Anterior cingulate cortex (tissue), 58 donors: Measurements from ENCODE around the gene PARD3B.
A peak's percentile ranks its signal among the peaks of the same experiment; 100 is the strongest.

Source experiments
- DNase-seq, 58 donors: peaks; one replicate each; lab custom pipeline; 2025; lab: John Stamatoyannopoulos, UW

Gene PARD3B

DNA sequence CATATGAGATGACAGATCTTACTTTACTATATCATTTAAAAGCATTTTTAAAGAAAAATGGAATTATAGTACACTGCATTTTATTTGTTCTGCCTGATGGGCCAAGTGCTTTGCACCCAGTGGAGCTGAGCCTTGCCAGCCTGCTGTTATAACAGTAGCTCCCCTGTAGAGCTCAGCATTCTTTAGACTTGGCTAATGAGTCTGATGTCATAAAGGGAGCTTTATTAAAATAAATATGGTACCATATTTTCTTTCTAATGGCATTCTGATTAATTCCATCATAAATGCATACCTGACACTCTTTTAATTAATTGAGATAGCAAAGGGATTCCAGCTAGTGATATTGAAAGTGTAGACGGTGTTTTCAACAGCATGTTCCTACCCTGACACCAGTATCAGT, 40.7 kb downstream of the PARD3B start:
- DNase-seq, result no peak

DNA sequence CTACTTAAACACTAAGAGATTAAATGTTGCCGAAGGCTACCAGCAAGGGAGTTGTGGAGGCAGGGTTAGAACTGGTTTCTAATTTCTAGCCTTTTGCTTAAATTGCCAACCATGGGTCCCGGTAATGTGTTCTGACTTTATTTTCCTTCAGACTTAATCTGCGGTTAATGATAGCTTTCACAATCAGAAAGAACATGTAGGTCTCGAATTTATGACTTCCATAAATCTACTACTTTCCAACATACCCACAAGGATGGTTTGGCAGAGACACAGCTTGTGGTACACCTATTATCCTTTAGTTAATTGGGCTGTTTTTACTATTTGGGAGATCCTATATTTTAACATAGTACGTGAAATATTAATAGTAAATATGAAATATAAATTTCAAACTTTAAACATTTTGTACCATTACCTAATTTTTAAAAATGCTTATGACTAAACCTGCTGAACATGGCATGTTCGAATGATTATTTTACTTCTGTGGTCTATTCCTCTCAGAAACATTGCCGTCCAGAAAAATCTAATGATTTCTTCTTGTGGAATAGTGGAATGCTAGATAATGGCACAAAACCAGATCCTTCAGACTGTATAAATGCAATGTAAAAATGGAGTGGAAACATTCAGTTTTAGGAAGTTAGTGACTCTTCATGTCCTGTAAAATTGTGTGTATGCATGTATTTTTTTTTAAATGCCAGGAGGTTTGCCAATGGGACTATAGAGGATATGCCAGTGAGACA, 41.3 kb downstream of the PARD3B start:
- DNase-seq, result no peak

DNA sequence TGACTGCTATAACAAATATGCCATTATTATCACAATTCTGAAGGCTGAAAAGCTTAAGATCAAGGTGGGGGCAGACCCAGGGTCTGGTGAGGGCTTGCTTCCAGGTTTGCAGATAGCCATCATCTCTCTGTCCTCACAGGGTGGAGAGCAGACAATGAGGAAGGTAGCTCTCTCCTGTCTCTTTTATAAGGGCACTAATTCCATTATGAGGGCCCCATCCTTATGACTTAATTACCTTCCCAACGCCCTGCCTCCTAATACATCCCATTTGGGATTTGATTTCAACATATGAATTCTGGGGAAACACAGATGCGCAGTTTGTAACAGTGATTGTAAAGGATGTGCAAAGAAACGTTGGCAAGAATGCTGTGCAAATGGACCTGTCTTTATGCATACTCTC, 44.8 kb downstream of the PARD3B start:
- no peak for DNase-seq

DNA sequence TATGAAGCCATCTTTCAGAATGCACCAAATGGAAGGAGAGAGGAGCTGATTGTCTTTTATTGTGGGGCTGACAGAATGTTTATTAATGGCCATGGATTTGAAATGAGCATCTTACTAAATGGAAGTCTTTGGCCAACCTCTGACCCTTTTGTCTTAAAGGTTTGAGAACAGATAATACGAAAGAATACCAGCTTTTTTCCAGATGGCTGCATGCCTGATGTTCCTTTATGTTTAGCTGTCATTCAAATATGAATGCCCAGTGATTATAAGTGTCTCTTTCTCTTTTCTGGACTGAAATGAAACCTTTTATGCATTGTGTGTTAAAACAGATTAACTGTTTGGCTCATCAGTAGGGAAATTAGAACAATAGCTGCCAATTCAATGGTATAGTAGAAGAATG, 46.0 kb downstream of the PARD3B start:
- no peak for DNase-seq

DNA sequence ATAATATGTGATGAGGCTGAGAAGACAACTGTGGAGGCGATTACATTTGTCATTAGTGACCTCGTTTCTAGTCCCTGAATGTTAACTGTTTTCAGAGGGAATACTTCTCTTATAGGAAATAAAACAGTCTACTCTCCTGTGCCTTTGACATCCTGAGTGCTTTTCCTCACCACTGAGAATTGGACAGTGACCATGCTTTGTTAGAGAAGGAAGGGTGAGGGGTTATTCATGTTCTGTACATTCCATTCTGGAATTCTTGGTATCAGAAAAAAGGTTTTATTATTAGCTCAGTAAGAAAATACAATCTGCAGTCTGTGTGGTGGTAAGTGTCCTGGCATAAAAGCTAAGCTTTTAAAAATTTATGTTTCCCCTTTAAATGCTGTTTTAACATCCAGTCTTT, 58.8 kb downstream of the PARD3B start:
- DNase-seq, result no peak

DNA sequence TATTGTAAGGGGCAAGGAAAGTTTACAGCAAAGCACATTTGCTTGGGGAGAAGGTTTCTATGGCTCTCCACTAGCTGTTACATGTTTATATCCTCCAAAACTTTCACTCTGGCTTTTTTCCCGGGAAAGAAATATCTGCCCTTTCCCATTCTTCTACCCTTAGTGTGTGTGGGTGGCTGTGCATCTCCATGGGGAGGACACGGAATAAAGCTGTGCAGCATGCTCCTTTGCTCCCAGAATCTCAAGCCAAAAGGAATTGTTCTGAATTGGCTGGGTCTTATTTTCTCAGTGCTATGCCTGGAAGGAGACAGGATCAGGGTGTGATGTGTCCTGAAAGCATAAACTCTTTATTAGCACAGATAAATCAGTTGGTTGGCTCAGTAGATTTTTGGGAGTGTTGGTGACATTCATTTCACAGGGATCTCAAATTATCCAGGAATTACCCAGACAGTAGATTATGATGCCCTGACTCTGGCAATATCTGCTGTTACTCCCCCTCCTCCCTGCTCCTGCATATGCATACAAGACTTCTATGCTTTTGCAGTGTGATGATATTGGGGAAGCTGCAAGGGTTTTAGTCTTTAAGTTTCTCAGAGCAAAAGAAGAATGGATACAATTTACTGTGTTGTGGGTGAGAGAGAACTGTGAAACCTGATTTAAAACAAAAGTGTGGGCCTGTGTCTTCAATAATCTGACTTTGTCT, 63.1 kb downstream of the PARD3B start:
- peak in 26 of 58 donors; percentile 0 to 54 (median 9) for DNase-seq

DNA sequence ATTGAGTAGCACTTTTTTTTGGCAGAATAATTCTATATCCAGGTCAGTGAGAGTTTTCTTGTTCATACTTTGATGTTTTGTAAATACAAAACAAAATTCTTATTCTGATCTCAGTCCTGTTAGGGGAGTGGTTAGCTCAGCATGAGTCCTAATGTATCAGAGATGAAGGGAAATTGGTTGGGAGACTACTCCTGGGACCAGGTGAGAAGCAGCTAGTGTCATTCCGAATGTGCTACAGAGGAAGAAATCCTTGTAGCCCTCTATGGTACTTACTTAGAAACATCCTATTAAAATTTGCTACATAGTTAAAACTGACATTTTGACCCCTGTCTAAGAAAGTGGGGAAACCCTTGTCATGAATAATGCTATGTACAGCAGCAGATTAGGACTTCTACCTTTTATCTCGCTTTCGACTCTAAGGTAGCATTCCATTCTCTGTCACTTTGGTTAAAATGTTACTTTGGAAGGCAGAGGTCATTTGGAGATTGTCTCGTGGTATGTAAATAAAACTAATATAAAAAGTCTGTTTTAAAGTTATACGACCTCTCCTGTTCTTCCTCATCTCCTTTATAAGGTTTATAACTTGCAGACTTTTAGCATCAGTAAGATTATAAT, 65.8 kb downstream of the PARD3B start:
- DNase-seq, result no peak

DNA sequence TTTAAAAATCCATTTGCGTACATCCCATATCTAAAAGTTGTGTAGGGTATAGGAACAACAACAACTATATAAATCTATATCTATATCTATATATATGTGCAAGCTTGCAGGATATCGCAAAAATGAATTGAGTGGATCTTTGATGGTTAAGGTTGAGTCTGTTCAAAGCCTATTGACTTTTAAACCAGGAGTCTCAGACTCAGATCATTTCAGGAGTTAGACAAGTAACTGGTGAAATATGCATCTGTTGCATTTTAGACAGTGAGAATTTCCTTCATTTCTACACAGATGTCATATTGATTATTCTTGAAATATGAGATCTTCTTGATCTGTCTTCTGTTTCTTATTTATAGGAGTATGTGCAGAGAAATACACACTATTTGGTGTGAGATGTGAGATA, 66.5 kb downstream of the PARD3B start:
- DNase-seq, result no peak

DNA sequence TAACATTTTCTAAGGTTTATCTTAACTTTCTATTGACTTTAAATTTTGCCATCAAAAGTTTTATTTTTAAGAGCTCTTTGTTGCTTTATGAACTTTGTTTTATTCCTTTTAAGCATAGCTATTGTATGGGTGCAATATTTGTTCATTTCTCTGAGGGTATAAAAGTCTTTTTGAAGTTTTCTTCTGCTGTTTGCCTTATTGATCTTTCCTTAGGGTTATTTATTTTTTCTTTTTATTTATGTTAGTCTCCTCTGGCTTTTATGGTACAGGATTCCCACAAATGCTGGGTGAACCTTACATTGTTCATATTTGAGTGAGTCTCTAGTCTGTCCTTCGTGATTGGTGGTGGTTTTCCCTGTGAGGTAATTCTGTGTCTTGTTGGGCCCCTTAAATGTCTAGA, 68.4 kb downstream of the PARD3B start:
- no peak for DNase-seq

DNA sequence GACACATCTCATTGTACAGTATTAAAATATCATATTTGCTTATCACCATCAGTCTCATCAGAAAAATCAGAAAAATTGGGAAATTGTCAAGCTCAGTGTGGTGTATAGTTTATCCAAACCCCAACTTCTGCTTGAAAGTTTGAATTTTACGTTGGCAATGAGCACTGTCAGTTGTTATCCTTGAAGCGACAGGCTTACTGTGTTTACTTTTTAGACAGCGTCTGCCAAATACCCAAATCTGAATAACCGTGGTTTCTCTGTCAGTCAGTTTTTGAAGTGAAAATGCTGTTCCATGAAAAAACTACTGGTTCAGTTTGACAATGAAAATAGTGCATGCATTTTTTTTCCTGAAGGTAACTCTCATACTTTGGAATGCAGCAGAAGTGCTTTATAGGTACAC, 70.2 kb downstream of the PARD3B start:
- no peak for DNase-seq

DNA sequence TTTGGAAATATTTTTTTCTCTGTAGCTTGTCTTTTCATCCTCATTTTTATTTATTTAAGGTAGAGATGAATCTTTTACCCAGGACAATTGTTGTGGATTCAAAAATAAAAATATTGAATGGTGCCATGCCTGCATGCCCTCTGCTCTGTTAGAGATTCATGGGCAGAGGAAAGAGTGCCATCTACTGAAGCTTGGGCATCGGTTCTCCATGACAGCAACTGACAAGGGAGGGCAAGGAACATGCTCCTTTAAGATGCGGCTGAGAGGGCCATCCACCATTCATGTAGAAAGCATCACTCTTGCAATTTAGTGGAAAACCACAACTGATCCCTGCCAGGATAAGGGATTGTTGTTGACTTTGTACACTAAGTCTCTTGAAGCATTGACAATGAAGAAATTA, 79.9 kb downstream of the PARD3B start:
- peak in 27 of 58 donors; percentile 0 to 65 (median 8) for DNase-seq

DNA sequence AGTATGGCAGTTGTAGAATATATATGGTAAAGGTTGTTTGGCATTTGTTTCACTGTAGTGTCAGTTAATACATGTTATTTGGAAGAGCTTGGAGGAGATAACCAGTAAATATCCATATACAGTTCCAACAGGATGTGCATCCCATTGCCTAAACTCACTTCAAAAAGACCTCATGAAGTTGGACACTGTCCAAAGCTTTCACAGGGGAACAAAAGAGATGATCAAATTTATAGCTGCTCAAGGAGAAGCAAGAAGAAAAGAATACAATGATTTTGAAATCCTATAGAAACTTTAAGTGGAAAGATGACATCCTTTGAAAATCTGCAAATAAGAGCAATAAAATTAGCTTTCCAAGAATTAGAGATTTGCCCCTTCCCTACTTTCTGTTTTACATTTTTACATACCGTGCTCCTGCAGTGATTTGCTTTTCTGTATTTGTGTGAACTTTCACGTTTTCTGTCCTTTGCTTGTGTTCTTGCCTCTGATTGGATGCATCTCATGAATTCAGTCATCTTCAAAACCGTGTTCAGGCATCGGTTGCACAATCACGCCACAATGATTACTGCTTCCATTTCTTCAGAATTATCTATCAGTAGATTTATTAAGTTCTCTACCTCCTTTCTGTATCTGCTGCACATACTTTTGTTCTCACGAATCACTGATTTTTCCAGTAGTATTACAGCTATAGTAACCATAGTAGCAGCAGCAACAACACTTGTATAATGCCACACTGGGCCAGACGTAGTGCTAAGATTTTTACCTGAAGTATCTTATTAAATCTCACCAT, 83.8 kb downstream of the PARD3B start:
- no peak for DNase-seq

DNA sequence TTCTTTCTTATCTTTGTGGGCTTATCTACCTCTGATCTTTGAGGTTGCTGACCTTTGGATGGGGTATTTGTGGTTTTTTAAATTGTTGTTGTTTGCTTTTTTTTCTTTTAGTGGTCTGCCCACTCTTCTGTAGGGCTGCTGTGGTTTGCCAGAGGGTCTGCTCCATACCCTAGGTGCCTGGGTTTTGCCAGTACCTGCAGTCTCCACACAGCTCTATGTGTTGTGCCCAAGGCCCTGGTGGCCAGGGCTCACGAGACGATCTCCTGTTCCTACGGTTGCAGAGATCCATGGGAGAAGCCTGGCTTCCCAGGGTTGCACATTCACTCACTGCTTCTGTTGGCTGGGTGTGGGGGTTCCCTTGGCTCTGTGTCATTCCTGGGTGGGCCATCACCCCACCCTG, 87.1 kb downstream of the PARD3B start:
- no peak for DNase-seq

DNA sequence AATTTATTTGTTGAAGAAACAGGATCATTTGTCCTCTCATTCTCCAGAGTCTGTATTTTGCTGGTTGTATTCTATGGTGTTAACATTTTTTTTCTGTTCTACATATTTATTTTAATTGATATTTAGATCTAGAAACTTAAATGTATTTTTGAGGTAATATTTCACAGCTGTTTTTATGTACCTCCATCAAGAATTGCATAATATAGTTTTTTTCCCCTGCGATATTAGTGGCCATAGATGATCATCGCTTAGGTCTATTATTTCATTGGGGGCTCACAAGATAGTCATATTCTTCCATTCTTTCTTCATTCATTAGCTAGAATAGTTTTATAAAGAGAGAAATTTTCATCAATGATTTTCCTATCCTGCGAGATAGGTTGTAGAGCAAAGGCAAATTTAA, 89.3 kb downstream of the PARD3B start:
- DNase-seq, result no peak

DNA sequence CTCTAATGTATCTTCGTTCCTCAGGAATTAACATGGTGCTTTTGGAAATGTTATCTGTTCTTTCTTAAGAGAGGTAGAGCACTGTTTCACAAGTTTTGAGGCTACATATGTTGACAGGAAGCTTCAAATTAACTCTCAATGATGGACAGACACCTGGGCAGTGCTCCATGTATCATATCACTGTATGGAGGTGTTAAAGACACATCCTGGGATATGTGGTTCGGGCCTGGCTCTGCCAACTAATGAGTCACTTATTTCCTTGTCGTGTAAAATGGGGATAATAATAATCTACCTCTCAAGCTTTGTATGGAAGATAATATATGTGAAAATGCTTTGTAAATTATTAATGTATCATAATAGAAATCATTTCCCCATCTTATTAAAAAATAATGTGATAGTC, 90.2 kb downstream of the PARD3B start:
- DNase-seq, result no peak

DNA sequence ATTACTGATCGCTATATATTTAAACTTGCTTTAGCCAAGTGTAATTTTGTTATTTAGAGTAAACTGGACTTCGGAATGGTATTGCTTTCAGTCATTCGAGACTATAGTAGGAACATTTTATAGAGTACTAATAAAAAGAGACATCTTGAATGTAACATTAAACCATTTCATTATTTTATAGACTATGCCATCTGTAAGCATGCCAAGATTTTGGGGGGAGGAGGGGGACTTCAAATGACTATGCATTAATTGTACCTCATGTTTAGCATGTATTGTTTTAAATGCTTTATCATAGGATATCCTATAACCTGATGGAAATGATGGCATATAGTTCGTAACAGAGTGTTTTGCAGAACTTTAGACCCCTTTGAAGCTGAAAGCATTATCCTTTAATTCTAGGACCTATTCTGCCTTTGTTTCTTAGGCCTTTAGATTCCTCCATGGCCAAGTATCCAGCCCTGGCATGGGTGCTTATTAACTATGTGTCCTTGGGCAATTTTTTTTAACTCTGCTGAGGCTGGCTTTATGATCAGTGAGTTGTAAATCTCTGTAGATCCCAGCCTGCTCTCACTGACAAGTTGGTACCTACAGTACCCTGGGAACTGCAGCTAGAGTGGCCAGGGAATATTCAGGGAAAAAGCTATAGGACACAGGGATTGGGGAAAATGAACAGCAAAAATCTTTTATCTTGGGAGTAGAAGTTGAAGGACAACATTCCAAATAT, 93.4 kb downstream of the PARD3B start:
- no peak for DNase-seq

DNA sequence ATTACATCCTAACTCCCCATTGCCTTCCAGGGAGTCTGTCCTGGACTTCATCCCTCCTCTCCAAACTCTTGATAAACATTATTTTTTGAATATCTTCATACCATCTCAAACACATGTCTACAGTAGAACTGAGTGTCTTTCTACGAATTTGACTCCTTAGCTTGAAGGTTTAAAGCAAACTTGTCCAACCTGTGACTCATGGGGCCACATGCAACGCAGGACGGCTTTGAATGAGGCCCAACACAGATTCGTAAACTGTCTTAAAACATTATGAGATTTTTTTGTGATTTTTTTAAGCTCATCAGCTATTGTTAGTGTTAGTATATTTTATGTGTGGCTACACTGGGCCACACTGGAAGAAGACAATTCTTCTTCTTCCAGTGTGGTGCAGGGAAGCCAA, 98.1 kb downstream of the PARD3B start:
- DNase-seq, result no peak

DNA sequence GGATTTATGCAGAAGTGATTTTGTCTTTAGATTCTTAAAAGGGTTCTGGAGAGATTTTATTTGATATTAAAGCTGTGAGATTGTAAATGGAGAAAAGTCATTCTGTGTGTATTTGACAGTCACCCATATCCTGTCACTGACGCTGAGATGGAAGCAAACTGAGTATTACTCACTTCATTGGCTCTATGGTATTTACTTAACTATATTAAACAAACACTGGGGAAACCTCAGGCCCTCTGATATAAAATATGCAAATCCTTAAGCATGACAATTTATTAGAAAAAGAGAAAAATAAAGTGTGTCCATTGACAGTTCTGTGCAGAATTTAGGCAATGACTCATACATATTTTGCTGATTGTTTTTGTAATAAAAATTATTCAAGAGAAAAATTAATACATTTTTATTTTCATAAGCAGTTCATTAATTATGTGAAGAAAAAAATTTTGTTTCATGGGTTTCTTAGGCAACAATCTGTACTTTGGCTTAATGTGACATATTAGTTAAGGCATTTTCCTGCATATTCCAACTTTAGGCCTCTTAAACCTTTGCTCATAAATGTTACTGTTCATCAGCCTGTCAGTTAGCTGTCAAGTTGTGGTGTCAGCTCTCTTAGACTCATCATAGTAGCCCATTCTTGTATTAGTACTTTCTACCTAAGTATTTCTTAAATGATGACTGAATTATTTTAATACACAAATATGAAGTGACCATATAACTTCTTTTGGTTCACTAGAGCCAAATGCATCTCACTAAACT, 99.9 kb downstream of the PARD3B start:
- no peak for DNase-seq

DNA sequence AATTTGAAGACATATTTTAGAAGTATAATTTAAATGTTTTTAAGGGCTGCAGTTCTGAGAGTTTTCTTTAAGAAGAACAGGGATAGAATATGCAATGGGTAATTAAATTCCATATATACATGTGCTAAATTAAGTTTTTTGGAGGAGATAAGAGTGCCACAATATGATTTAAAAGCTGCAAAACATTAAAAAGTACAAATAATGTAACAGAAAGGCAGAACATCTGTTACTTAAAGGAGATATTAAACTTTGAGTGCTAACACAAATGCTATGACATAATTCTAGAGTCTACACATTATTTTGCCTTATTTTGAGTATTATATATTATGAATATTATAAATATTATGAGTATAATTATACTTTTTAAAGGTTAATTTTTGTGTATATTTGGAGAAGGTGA, 102.4 kb downstream of the PARD3B start:
- DNase-seq, result no peak

DNA sequence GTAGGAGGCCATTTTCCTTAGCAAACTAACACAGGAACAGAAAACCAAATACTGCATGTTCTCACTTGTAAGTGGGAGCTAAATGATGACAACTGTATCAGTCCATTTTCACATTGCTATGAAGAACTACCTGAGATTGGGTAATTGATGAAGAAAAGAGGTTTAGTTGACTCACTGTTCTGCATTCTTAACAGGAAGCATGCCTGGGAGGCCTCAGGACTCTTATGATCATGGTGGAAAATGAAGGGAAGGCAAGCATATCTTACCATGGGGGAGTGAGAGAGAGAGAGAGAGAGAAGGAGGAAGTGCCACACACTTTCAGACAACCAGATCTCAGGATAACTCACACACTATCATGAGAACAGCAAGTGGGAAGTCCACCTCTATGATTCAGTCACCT, 105.3 kb downstream of the PARD3B start:
- no peak for DNase-seq
